Stomach (tissue), 9 donors: Measurements from ENCODE around the gene TTC34. TPM values are rescaled to one million over a fixed set of nuclear protein-coding genes. Genes with fewer than 3 reads are reported as not detected.

Experiments used
- DNase-seq, 2 donors: peaks; one replicate each; pipeline versions ENCODE4 v3.0.0 to v3.0.0-alpha.2; 2013 to 2019
- H3K27ac ChIP-seq, 5 donors: fragments of 200-600 bp in 4 of 5; sonication (generic) in 4 of 5; one replicate each; pipeline ENCODE4 v1.5.1; 2013 to 2019; ENCODE audit warnings: mild to moderate bottlenecking in 1 of 5, moderate library complexity in 1 of 5
- H3K27me3 ChIP-seq, 3 donors: fragments of 200-600 bp; sonication (generic); one replicate each; pipeline ENCODE4 v1.5.1; 2017 to 2019; ENCODE audit warnings: mixed run types in 1 of 3
- H3K36me3 ChIP-seq, 4 donors: fragments of 200-600 bp; sonication (generic); 1 replicate in 3 of 4; 2 replicates in 1 of 4; pipeline ENCODE4 v1.5.1; 2016 to 2019
- H3K4me1 ChIP-seq, 4 donors: fragments of 200-600 bp; sonication (generic); one replicate each; pipeline ENCODE4 v1.5.1; 2016 to 2019
- H3K4me3 ChIP-seq, 4 donors: fragments of 200-600 bp; sonication (generic) in 3 of 4; one replicate each; pipeline ENCODE4 v1.5.1; 2016 to 2019; ENCODE audit warnings: mild to moderate bottlenecking in 1 of 4
- H3K9me3 ChIP-seq, 4 donors: fragments of 200-600 bp; sonication (generic); one replicate each; pipeline ENCODE4 v1.5.1; 2016 to 2019
- CTCF ChIP-seq, 7 experiments: fragments of 450-650 bp in 4 of 7; fragments of 200-600 bp in 3 of 7; sonication (generic) in 3 of 7; IDR thresholded peaks; one replicate each; pipeline ENCODE4 v1.5.1; 2016 to 2019; ENCODE audit warnings: antibody characterized with exemption in 7 of 7, control low read depth in 2 of 7, mild to moderate bottlenecking in 1 of 7
- EP300 ChIP-seq: sonication (generic); formaldehyde crosslinking; IDR thresholded peaks from one replicate; pipeline ENCODE4 v1.6.1; 2017; ENCODE audit warnings: antibody characterized with exemption
- POLR2A ChIP-seq, 4 donors: fragments of 450-650 bp; IDR thresholded peaks; one replicate each; pipeline ENCODE4 v1.6.1; 2016; ENCODE audit warnings: antibody characterized with exemption in 4 of 4, control low read depth in 2 of 4, mild to moderate bottlenecking in 1 of 4, moderate library complexity in 1 of 4
- POLR2AphosphoS5 ChIP-seq, 3 donors: sonication (generic); formaldehyde crosslinking; IDR thresholded peaks; one replicate each; pipeline ENCODE4 v1.6.1; 2016; ENCODE audit warnings: antibody characterized with exemption in 3 of 3
- WGBS, 5 donors: extraction: QIAGEN DNeasy Blood & Tissue Kit in 3 of 5; methylation state at CpG; one replicate each; pipeline versions ENCODE4 v1.1.5 to v1.1.7; 2013 to 2018; 5-methylcytosine and 5-hydroxymethylcytosine counted together
- intact Hi-C: fragments of 100-400 bp; cut with DNase I; formaldehyde crosslinking; loops from one replicate; pipeline ENCODE4 v1.15.1; 2023; ENCODE audit warnings: low total_unique reads
- polyA plus RNA-seq, 3 donors: library from polyadenylated mRNA; stranded (reverse); fragments of 200-250 nt; gene quantifications; one replicate each; pipeline ENCODE4 v1.2.3, GENCODE V29; 2013
- total RNA-seq, 5 donors: library from RNA; depleted of rRNA; stranded (reverse); fragments of >200 nt; gene quantifications; one replicate each; pipeline versions ENCODE4 v1.1.0 to v1.2.3, GENCODE V29; 2014 to 2016
- donor health status: healthy with polysubstance abuse.
- donor health status: Bipolar disorder and iron deficiency.
- donor health status: healthy.

The TTC34 gene
- total and polyA plus RNA-seq, 8 donors, result 0.06 to 1.3 (median 0.33) TPM; not detected in 2

DNA sequence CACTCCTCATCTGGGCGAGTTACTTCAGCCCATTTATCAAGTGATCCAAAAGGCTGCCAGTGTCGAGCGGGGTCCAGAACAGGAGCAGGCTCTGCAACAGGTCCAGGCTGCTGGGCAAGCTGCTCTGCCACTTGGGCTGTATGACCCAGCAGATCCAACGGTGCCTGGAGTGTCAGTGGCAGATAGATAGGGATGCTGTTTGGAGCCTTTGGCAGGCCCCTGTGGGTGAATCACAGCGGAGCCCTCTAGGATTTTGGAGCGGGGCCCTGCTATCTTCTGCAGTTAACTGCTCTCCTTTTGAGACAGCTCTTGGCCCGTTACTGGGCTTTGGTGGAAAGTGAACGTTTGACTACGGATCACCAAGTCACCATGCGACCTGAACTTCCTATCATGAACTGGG, 176.2 kb downstream of the TTC34 start:
- Histone ChIP-seq H3K27me3 (peaks cover 15 to 81% (median 51%) of the 10 kb centered on the region in 3 donors), H3K36me3 (no peaks in the 10 kb centered on the region), H3K9me3 (peaks cover 0 to 2% (median 0%) of the 10 kb centered on the region in 4 donors), H3K4me3 (no peak overlapping the region), H3K4me1 (peaks cover 0 to 15% (median 14%) of the 10 kb centered on the region in 4 donors), H3K27ac (no peak overlapping the region)
- DNase-seq, result no peak
- 76 to 92% (median 92%) methylated on average over 9 to 10 of the region's 10 CpGs for WGBS, 5 donors
- TF ChIP-seq POLR2A (IDR thresholded peaks at IDR 0.05), result no peak
- intact Hi-C loops, result no loop called here

DNA sequence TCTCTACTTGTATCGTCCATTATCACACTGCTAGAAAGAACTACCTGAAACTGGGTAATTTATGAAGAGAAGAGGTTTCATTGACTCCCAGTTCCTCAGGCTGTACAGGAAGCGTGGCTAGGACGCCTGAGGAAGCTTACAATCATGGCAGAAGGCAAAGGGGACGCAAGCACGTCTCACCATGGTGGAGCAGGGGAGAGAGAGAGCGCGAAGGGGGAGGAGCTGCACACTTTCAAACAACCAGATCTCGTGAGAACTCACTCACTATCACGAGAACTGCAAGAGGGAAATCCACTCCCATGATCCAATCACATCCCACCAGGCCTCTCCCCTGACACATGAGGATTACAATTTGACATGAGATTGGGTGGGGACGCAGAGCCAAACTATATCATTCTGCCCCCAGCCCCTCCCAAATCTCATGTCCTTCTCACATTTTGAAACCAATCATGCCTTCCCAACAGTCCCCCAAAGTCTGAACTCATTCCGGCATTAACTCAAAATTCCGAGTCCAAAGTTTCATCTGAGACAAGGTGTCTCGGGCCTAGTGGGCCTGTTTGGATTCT, 176.7 kb downstream of the TTC34 start:
- 82 to 93% (median 86%) methylated on average over 13 of the region's 13 CpGs for WGBS, 5 donors
- no peak for DNase-seq
- Histone ChIP-seq H3K27me3 (peaks cover 11 to 76% (median 46%) of the 10 kb centered on the region in 3 donors), H3K4me1 (peaks cover 0 to 15% (median 14%) of the 10 kb centered on the region in 4 donors), H3K27ac (no peak overlapping the region), H3K36me3 (no peaks in the 10 kb centered on the region), H3K4me3 (no peak overlapping the region), H3K9me3 (peaks cover 0 to 2% (median 0%) of the 10 kb centered on the region in 4 donors)
- intact Hi-C loops, result no loop called here
- TF ChIP-seq EP300, result no peak
- no peak for TF ChIP-seq CTCF (IDR thresholded peaks at IDR 0.05)
- no peak for TF ChIP-seq POLR2A (IDR thresholded peaks at IDR 0.05)
- no peak for TF ChIP-seq POLR2AphosphoS5 (IDR thresholded peaks at IDR 0.05)

DNA sequence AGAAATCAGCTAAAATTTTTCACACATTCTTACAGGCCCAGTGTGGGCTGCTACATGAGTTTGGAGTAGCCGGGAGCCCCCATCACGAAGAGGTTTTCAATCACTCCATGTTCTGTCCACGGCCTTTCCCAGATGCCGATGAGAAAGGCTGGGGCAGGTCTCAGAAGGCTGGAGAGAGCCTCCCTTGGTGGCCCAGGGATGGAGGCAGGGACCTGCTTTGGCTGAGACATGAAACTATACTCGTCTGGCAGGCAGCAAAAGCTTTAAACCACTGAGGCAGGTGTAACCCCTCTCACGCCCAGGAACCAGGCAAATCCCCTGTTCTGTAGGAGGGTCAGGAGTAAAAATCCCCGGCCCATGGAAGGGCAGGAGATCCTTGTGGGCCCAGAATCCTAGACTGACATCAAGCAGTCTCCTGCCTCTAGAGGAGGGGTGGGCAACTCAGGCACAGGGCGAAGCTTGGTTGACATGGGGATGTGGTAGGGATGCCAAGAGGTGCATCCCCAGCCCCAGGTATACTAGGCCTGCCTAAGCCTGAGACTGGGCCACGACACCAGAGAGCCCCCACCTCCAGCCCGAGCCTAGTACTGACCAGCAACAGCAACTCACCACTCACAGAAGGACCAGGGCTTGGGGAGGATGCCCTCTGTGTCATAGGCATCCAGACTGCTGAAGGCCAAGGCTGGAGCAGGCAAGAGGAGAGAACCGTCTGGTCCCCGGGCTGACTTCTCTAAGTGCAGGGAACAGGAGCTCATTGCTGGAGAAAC, 177.7 kb downstream of the TTC34 start:
- Histone ChIP-seq H3K4me1 (peaks cover 0 to 9% (median 8%) of the 10 kb centered on the region in 4 donors), H3K27me3 (peaks cover 2 to 65% (median 35%) of the 10 kb centered on the region in 3 donors), H3K36me3 (no peaks in the 10 kb centered on the region), H3K9me3 (peaks cover 0 to 2% (median 0%) of the 10 kb centered on the region in 4 donors), H3K4me3 (no peak overlapping the region), H3K27ac (no peak overlapping the region)
- TF ChIP-seq CTCF (IDR thresholded peaks at IDR 0.05) (no peak), POLR2AphosphoS5 (IDR thresholded peaks at IDR 0.05) (no peak)
- intact Hi-C loops, result no loop called here
- DNase-seq, result no peak
- WGBS, 5 donors, result 71 to 83% (median 76%) methylated on average over 12 of the region's 12 CpGs

- no peak for TF ChIP-seq POLR2AphosphoS5 (IDR thresholded peaks at IDR 0.05)
- TF ChIP-seq CTCF (IDR thresholded peaks at IDR 0.05), result no peak
- no peak for TF ChIP-seq POLR2A (IDR thresholded peaks at IDR 0.05)
- no peak for TF ChIP-seq EP300
- H3K9me3 ChIP-seq, result peaks cover 0 to 36% (median 30%) of the 10 kb centered on the region in 4 donors
- DNase-seq, result no peak
- 0 to 14% (median 4%) methylated on average over 1 of the region's 1 CpG for WGBS, 5 donors
- intact Hi-C loops, result loop anchor here (10.0 kb wide), 1 partner anchor 183 kb away; no protein-coding TSS in a partner anchor
- H3K27ac ChIP-seq, result no peak overlapping the region
- no peaks in the 10 kb centered on the region for H3K36me3 ChIP-seq
- peaks cover 0 to 28% (median 5%) of the 10 kb centered on the region in 3 donors for H3K27me3 ChIP-seq
- no peaks in the 10 kb centered on the region for H3K4me1 ChIP-seq
- no peak overlapping the region for H3K4me3 ChIP-seq
These were observed 183.5 kb downstream of the TTC34 start for GRCh38 chr1:2617971-2618470.
